ENCODE data around the gene SWAP70. TPM values are rescaled to one million over a fixed set of nuclear protein-coding genes. Genes with fewer than 3 reads are reported as not detected.

The SWAP70 gene
- total and polyA plus RNA-seq, 2 of the 13 experiments (the other 11 are each of a cell fraction or from before 2014, with no cell fraction given): 4.6 to 8.7 TPM

DNA sequence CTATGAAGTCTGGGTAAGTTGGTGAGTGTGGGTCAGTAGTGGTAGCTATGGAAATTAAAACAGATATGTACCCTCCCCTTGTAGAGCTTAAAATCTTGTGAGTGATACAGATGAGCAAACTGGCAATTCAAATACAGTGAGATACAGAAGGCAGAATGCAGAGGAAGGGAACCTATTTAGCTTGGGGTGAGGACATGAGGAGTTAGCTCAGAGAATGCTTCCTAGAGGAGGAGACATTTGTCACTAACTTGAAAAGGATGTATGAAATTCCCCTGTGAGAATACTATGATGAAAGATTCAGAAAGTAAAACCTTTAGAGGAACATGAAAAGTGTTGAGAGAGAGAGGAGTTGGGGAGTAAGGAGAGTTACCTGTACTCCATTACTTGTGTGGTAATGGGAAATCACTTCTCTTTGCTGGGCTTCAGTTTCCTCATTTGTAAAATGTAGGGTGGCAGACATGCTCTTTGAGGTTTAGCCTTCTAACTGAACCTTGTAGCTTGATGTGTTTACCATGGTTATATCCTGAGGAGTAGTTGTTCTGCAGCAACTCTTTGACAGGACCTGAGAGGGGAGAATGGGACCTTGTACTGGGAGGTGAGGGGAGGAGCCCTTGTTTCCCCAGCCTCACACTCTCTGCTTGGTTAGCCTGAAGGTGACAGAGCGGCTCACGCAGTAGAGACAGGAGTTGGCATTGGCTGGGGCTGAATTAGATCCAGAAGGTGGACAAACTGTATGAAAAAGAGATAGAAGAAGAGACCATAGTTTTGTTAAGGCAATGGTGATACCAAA is 17.9 kb downstream of the SWAP70 start (continued):
- no peak for TF ChIP-seq ZNF747 (CRISPR knock-in tag; IDR thresholded peaks at IDR 0.05; ENCODE audit: borderline replicate concordance)
- TF ChIP-seq ZNF614 (CRISPR knock-in tag; IDR thresholded peaks at IDR 0.05; ENCODE audit: borderline replicate concordance): 0 out of 2 replicates have a peak, but pooled peaks have one; percentile 37
- TF ChIP-seq, protein P1, sequence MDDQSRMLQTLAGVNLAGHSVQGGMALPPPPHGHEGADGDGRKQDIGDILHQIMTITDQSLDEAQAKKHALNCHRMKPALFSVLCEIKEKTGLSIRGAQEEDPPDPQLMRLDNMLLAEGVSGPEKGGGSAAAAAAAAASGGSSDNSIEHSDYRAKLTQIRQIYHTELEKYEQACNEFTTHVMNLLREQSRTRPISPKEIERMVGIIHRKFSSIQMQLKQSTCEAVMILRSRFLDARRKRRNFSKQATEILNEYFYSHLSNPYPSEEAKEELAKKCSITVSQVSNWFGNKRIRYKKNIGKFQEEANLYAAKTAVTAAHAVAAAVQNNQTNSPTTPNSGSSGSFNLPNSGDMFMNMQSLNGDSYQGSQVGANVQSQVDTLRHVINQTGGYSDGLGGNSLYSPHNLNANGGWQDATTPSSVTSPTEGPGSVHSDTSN (CRISPR knock-in tag; IDR thresholded peaks at IDR 0.05; ENCODE audit: borderline replicate concordance): no peak
- no peak for TF ChIP-seq ZNF224 (CRISPR knock-in tag; IDR thresholded peaks at IDR 0.05)
- no peak for TF ChIP-seq NCOR1 (IDR thresholded peaks at IDR 0.05; ENCODE audit: borderline replicate concordance, low read length)
- TF ChIP-seq ZSCAN29 (CRISPR knock-in tag; conservative IDR thresholded peaks at IDR 0.05): no peak
- 0 out of 2 replicates have a peak, but pooled peaks have one; percentile 41 for TF ChIP-seq ZNF205 (CRISPR knock-in tag; IDR thresholded peaks at IDR 0.05)
- no peak for TF ChIP-seq ZNF136 (CRISPR knock-in tag; IDR thresholded peaks at IDR 0.05; ENCODE audit: low read depth)
- no peak for TF ChIP-seq SRSF9 (IDR thresholded peaks at IDR 0.05; ENCODE audit: borderline replicate concordance, insufficient read depth, low read depth, low read length, poor library complexity, severe bottlenecking)
- TF ChIP-seq, protein P2, sequence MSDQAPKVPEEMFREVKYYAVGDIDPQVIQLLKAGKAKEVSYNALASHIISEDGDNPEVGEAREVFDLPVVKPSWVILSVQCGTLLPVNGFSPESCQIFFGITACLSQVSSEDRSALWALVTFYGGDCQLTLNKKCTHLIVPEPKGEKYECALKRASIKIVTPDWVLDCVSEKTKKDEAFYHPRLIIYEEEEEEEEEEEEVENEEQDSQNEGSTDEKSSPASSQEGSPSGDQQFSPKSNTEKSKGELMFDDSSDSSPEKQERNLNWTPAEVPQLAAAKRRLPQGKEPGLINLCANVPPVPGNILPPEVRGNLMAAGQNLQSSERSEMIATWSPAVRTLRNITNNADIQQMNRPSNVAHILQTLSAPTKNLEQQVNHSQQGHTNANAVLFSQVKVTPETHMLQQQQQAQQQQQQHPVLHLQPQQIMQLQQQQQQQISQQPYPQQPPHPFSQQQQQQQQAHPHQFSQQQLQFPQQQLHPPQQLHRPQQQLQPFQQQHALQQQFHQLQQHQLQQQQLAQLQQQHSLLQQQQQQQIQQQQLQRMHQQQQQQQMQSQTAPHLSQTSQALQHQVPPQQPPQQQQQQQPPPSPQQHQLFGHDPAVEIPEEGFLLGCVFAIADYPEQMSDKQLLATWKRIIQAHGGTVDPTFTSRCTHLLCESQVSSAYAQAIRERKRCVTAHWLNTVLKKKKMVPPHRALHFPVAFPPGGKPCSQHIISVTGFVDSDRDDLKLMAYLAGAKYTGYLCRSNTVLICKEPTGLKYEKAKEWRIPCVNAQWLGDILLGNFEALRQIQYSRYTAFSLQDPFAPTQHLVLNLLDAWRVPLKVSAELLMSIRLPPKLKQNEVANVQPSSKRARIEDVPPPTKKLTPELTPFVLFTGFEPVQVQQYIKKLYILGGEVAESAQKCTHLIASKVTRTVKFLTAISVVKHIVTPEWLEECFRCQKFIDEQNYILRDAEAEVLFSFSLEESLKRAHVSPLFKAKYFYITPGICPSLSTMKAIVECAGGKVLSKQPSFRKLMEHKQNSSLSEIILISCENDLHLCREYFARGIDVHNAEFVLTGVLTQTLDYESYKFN (CRISPR knock-in tag; conservative IDR thresholded peaks at IDR 0.05): peak; percentile 56
- 0 out of 2 replicates have a peak, but pooled peaks have one; percentile 30 for TF ChIP-seq ZMYM3 (CRISPR knock-in tag; IDR thresholded peaks at IDR 0.05)
- TF ChIP-seq PHB2 (IDR thresholded peaks at IDR 0.05; ENCODE audit: partially characterized antibody): no peak
- no peak for TF ChIP-seq SP1 (IDR thresholded peaks at IDR 0.05)
- no peak for TF ChIP-seq SP1 (CRISPR knock-in tag; IDR thresholded peaks at IDR 0.05)
- TF ChIP-seq, protein P3, sequence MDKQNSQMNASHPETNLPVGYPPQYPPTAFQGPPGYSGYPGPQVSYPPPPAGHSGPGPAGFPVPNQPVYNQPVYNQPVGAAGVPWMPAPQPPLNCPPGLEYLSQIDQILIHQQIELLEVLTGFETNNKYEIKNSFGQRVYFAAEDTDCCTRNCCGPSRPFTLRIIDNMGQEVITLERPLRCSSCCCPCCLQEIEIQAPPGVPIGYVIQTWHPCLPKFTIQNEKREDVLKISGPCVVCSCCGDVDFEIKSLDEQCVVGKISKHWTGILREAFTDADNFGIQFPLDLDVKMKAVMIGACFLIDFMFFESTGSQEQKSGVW (CRISPR knock-in tag; IDR thresholded peaks at IDR 0.05; ENCODE audit: borderline replicate concordance): no peak
- TF ChIP-seq ZNF263 (CRISPR knock-in tag; IDR thresholded peaks at IDR 0.05): peak; percentile 42; the same call in 1 of the 2 replicates
- no peak for TF ChIP-seq GZF1 (CRISPR knock-in tag; IDR thresholded peaks at IDR 0.05)
- no peak for TF ChIP-seq SIX4 (CRISPR knock-in tag; IDR thresholded peaks at IDR 0.05)
- TF ChIP-seq, protein P4, sequence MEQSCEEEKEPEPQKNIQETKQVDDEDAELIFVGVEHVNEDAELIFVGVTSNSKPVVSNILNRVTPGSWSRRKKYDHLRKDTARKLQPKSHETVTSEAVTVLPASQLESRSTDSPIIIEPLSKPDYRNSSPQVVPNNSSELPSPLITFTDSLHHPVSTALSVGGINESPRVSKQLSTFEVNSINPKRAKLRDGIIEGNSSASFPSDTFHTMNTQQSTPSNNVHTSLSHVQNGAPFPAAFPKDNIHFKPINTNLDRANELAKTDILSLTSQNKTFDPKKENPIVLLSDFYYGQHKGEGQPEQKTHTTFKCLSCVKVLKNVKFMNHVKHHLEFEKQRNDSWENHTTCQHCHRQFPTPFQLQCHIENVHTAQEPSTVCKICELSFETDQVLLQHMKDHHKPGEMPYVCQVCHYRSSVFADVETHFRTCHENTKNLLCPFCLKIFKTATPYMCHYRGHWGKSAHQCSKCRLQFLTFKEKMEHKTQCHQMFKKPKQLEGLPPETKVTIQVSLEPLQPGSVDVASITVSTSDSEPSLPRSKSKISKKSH (CRISPR knock-in tag; IDR thresholded peaks at IDR 0.05; ENCODE audit: borderline replicate concordance): no peak
- peak; percentile 96 for TF ChIP-seq ZKSCAN5 (CRISPR knock-in tag; IDR thresholded peaks at IDR 0.05)
- TF ChIP-seq POLR2G (IDR thresholded peaks at IDR 0.05; ENCODE audit: low read depth, low read length): no peak
- TF ChIP-seq NR2F2 (IDR thresholded peaks at IDR 0.05; ENCODE audit: borderline replicate concordance, low read depth): no peak
- no peak for TF ChIP-seq ZNF652 (CRISPR knock-in tag; IDR thresholded peaks at IDR 0.05; ENCODE audit: borderline replicate concordance, low read depth)
- TF ChIP-seq SMARCC2 (IDR thresholded peaks at IDR 0.05): no peak
